ENCODE data around the gene PRR5.
"Not testable (repeated sequence)": the region's sequence is repeated elsewhere in the genome, so short reads cannot be mapped to it uniquely, and the experiment has no call there.

PRR5 gene

GRCh38 chr22:44730022-44730393, 28.0 kb downstream of the PRR5 start:
- Histone ChIP-seq H3K4me3 (no peak overlapping the region), H3K27ac (no peak overlapping the region)

GRCh38 chr22:44730490-44731356, 28.7 kb downstream of the PRR5 start:
- Histone ChIP-seq H3K27ac (no peak overlapping the region), H3K4me3 (no peak overlapping the region)

GRCh38 chr22:44731357-44731970, 29.5 kb downstream of the PRR5 start:
- no peak overlapping the region for H3K4me3 ChIP-seq
- no peak overlapping the region for H3K27ac ChIP-seq

GRCh38 chr22:44732017-44732561, 30.1 kb downstream of the PRR5 start:
- Histone ChIP-seq H3K4me3 (no peak overlapping the region), H3K27ac (no peak overlapping the region)

- H3K4me3 ChIP-seq: no peak overlapping the region
- no peak overlapping the region for H3K27ac ChIP-seq
Measured at GRCh38 chr22:44732661-44733060, 30.7 kb downstream of the PRR5 start.

GRCh38 chr22:44733426-44734106, 31.6 kb downstream of the PRR5 start:
- H3K27ac ChIP-seq: no peak overlapping the region

GRCh38 chr22:44734278-44734677, 32.3 kb downstream of the PRR5 start:
- no peak overlapping the region for H3K27ac ChIP-seq
- no peak overlapping the region for H3K4me3 ChIP-seq

More at GRCh38 chr22:44733426-44734106, 31.6 kb downstream of the PRR5 start:
- no peak overlapping the region for H3K4me3 ChIP-seq

GRCh38 chr22:44734801-44735517, 33.0 kb downstream of the PRR5 start:
- no peak overlapping the region for H3K27ac ChIP-seq
- no peak overlapping the region for H3K4me3 ChIP-seq

GRCh38 chr22:44735518-44736428, 33.8 kb downstream of the PRR5 start:
- Histone ChIP-seq H3K27ac (no peak overlapping the region), H3K4me3 (no peak overlapping the region)

GRCh38 chr22:44736581-44737405, 34.8 kb downstream of the PRR5 start:
- H3K4me3 ChIP-seq: no peak overlapping the region
- no peak overlapping the region for H3K27ac ChIP-seq

GRCh38 chr22:44737406-44738346, 35.7 kb downstream of the PRR5 start:
- no peak overlapping the region for H3K27ac ChIP-seq
- no peak overlapping the region for H3K4me3 ChIP-seq

GRCh38 chr22:44738347-44738715, 36.3 kb downstream of the PRR5 start:
- Histone ChIP-seq H3K27ac (no peak overlapping the region), H3K4me3 (no peak overlapping the region)

- H3K27ac ChIP-seq: no peak overlapping the region
- H3K4me3 ChIP-seq: no peak overlapping the region
Measured at GRCh38 chr22:44739024-44739423, 37.0 kb downstream of the PRR5 start.

GRCh38 chr22:44739666-44740065, 37.7 kb downstream of the PRR5 start:
- not testable (repeated sequence) for H3K4me3 ChIP-seq, H3K27ac ChIP-seq

GRCh38 chr22:44740307-44740706, 38.3 kb downstream of the PRR5 start:
- Histone ChIP-seq H3K4me3 (no peak overlapping the region), H3K27ac (no peak overlapping the region)

GRCh38 chr22:44741929-44742328, 39.9 kb downstream of the PRR5 start:
- Histone ChIP-seq H3K27ac (no peak overlapping the region), H3K4me3 (no peak overlapping the region)

- no peak overlapping the region for H3K4me3 ChIP-seq
- no peak overlapping the region for H3K27ac ChIP-seq
Measured at GRCh38 chr22:44743247-44743646, 41.2 kb downstream of the PRR5 start.

All from skin epidermis (tissue), 12 donors.